ENCODE measurements around the gene POU2F1.

GRCh38 chr1:167210966-167211674, 9.6 kb upstream of the POU2F1 start:
- TF ChIP-seq ESRRA (IDR thresholded peaks at IDR 0.05; ENCODE audit: borderline replicate concordance, low read length) (no peak), CTCF (IDR thresholded peaks at IDR 0.05) (no peak), SMC3 (IDR thresholded peaks at IDR 0.05) (no peak), PHF8 (IDR thresholded peaks at IDR 0.05; ENCODE audit: borderline replicate concordance, low read depth) (no peak), MYC (IDR thresholded peaks at IDR 0.05; ENCODE audit: borderline replicate concordance, low read length) (no peak)
- TF ChIP-seq, protein P1, sequence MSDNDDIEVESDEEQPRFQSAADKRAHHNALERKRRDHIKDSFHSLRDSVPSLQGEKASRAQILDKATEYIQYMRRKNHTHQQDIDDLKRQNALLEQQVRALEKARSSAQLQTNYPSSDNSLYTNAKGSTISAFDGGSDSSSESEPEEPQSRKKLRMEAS (IDR thresholded peaks at IDR 0.05) = no peak

All from A549 (cell line).